GM23248 (cell line): ENCODE measurements around the gene GALNT2. TPM values are rescaled to one million over a fixed set of nuclear protein-coding genes. Genes with fewer than 3 reads are reported as not detected.

Experiments
- DNase-seq: peaks from one replicate; pipeline ENCODE4 v3.0.0-alpha.2; 2015
- H2AFZ ChIP-seq: fragments of 200-600 bp; sonication (generic); 2 replicates; pipeline ENCODE4 v1.6.1; 2016; ENCODE audit warnings: antibody characterized with exemption
- H3F3A ChIP-seq: fragments of 200-600 bp; sonication (generic); 2 replicates; pipeline ENCODE4 v1.6.1; 2016; ENCODE audit warnings: mild to moderate bottlenecking, antibody characterized with exemption, mixed run types; ENCODE audit not compliant: insufficient read depth
- H3K27ac ChIP-seq: fragments of 200-600 bp; sonication (generic); 2 replicates; pipeline ENCODE4 v1.5.1; 2016; ENCODE audit warnings: mild to moderate bottlenecking
- H3K27me3 ChIP-seq: fragments of 200-600 bp; sonication (generic); replicated peaks from 2 replicates; pipeline ENCODE4 v1.6.1; 2016; ENCODE audit warnings: mild to moderate bottlenecking; ENCODE audit not compliant: insufficient read depth
- H3K36me3 ChIP-seq: fragments of 200-600 bp; sonication (generic); 2 replicates; pipeline ENCODE4 v1.6.1; 2016; ENCODE audit warnings: low read depth, mild to moderate bottlenecking
- H3K4me1 ChIP-seq: fragments of 200-600 bp; sonication (generic); 2 replicates; pipeline ENCODE4 v1.6.1; 2016; ENCODE audit warnings: mild to moderate bottlenecking; ENCODE audit not compliant: insufficient read depth
- H3K4me2 ChIP-seq: fragments of 200-600 bp; sonication (generic); one replicate; pipeline ENCODE4 v1.6.1; 2016; ENCODE audit warnings: mild to moderate bottlenecking; ENCODE audit not compliant: unreplicated experiment
- H3K4me3 ChIP-seq: fragments of 200-600 bp; sonication (generic); 2 replicates; pipeline ENCODE4 v1.5.1; 2016; ENCODE audit warnings: mild to moderate bottlenecking
- H3K79me2 ChIP-seq: fragments of 200-600 bp; sonication (generic); 2 replicates; pipeline ENCODE4 v1.6.1; 2016; ENCODE audit warnings: mild to moderate bottlenecking; ENCODE audit not compliant: insufficient read depth
- H3K9ac ChIP-seq: fragments of 200-600 bp; sonication (generic); 2 replicates; pipeline ENCODE4 v1.6.1; 2016; ENCODE audit warnings: mild to moderate bottlenecking
- H3K9me2 ChIP-seq: fragments of 200-600 bp; sonication (generic); 2 replicates; pipeline ENCODE4 v1.6.1; 2016; ENCODE audit warnings: mixed run types, mild to moderate bottlenecking, moderate library complexity; ENCODE audit not compliant: insufficient read depth
- H3K9me3 ChIP-seq: fragments of 200-600 bp; sonication (generic); one replicate; pipeline ENCODE4 v1.6.1; 2017; ENCODE audit warnings: low read depth
- H4K20me1 ChIP-seq: fragments of 200-600 bp; sonication (generic); 2 replicates; pipeline ENCODE4 v1.6.0; 2016; ENCODE audit not compliant: insufficient read depth
- EZH2 ChIP-seq: fragments of 200-600 bp; sonication (generic); IDR thresholded peaks from 2 replicates; pipeline ENCODE4 v1.6.1; 2018; ENCODE audit warnings: antibody characterized with exemption, mild to moderate bottlenecking; ENCODE audit not compliant: insufficient read depth, poor library complexity, severe bottlenecking
- EZH2phosphoT487 ChIP-seq: fragments of 200-600 bp; sonication (generic); IDR thresholded peaks from 2 replicates; pipeline ENCODE4 v1.6.1; 2018; ENCODE audit warnings: antibody characterized with exemption, moderate library complexity, mild to moderate bottlenecking, low read depth; ENCODE audit not compliant: insufficient read depth
- WGBS, 2 experiments: methylation state at CpG; one replicate each; pipeline ENCODE4 v1.1.6; 2015 to 2017; ENCODE audit warnings: low lambda C conversion rate in 2 of 2, low coverage in 1 of 2; ENCODE audit errors: missing lambda C conversion rate in 2 of 2; 5-methylcytosine and 5-hydroxymethylcytosine counted together
- in situ Hi-C: fragments of 300-500 bp; cut with MboI; formaldehyde crosslinking; loops from 2 replicates; pipeline ENCODE4 v1.15.0; 2020
- polyA plus RNA-seq: library from polyadenylated mRNA; unstranded; fragments of >200 nt; fragmentation: Nextera tagmentation; extraction: Ambion mirVana; gene quantifications from 2 replicates; pipeline ENCODE4 v1.2.1, GENCODE V29; 2016
- total RNA-seq: library from RNA; depleted of rRNA; stranded (reverse); fragments of >200 nt; shearing (Covaris generic); gene quantifications from 2 replicates; pipeline ENCODE4 v1.2.3, GENCODE V29; 2014

Gene GALNT2
- total and polyA plus RNA-seq, 2 experiments from 2014 or later = 111 to 124 TPM

- peak overlapping the region; percentile 49 for H3K4me2 ChIP-seq
Observed at GRCh38 chr1:230171356-230172015, 104.4 kb downstream of the GALNT2 start.

GRCh38 chr1:230172016-230172537 lies 105.0 kb downstream of the GALNT2 start:
- Histone ChIP-seq H3K36me3 (no peaks in the 10 kb centered on the region), H3K4me3 (no peak overlapping the region), H3K9me2 (no peaks in the 10 kb centered on the region), H3K27ac (peak overlapping the region; percentile 57), H3K9ac (0 out of 2 replicates have a peak overlapping the region, but pooled peaks have one; percentile 8), H2AFZ (no peak overlapping the region), H3K79me2 (peaks cover 90% of the 10 kb centered on the region), H3K4me2 (peak overlapping the region; percentile 49), H3K4me1 (peaks cover 26% of the 10 kb centered on the region), H3F3A (peaks cover 25% of the 10 kb centered on the region), H3K27me3 (no peaks in the 10 kb centered on the region), H3K9me3 (no peaks in the 10 kb centered on the region), H4K20me1 (peaks cover 4% of the 10 kb centered on the region; the same call in 1 of the 2 replicates)
- no peak for DNase-seq
- 90 to 97% methylated on average over 7 of the region's 7 CpGs for WGBS, 2 experiments
- TF ChIP-seq EZH2 (no peak), EZH2phosphoT487 (no peak)
- in situ Hi-C loops = no loop called here

More at GRCh38 chr1:230171356-230172015, 104.4 kb downstream of the GALNT2 start:
- Histone ChIP-seq H3K27me3 (no peaks in the 10 kb centered on the region), H3K9me3 (no peaks in the 10 kb centered on the region), H3K4me1 (peaks cover 26% of the 10 kb centered on the region), H3K9me2 (no peaks in the 10 kb centered on the region), H3F3A (peaks cover 25% of the 10 kb centered on the region), H3K9ac (0 out of 2 replicates have a peak overlapping the region, but pooled peaks have one; percentile 8), H3K27ac (peak overlapping the region; percentile 57), H3K4me3 (no peak overlapping the region), H4K20me1 (peaks cover 4% of the 10 kb centered on the region; the same call in 1 of the 2 replicates), H3K79me2 (peaks cover 90% of the 10 kb centered on the region), H3K36me3 (no peaks in the 10 kb centered on the region), H2AFZ (no peak overlapping the region)
- 58 to 60% methylated on average over 5 of the region's 5 CpGs for WGBS, 2 experiments
- peak; percentile 79 for DNase-seq
- in situ Hi-C loops = no loop called here
- TF ChIP-seq EZH2 (no peak), EZH2phosphoT487 (peak; percentile 88)

- H3K4me2 ChIP-seq = no peak overlapping the region
- no peak overlapping the region for H3K27ac ChIP-seq
- H3K79me2 ChIP-seq = peaks cover 89% of the 10 kb centered on the region
- H3K9me2 ChIP-seq = no peaks in the 10 kb centered on the region
- no peak for TF ChIP-seq EZH2phosphoT487
- no peak for TF ChIP-seq EZH2
- H3K9me3 ChIP-seq = no peaks in the 10 kb centered on the region
- no peaks in the 10 kb centered on the region for H3K27me3 ChIP-seq
- H2AFZ ChIP-seq = no peak overlapping the region
- no peak overlapping the region for H3K4me3 ChIP-seq
- in situ Hi-C loops = no loop called here
- WGBS, 2 experiments = 89 to 92% methylated on average over 11 of the region's 11 CpGs
- H3K36me3 ChIP-seq = no peaks in the 10 kb centered on the region
- no peak for DNase-seq
- H3F3A ChIP-seq = peaks cover 25% of the 10 kb centered on the region
- H3K9ac ChIP-seq = no peak overlapping the region
- peaks cover 26% of the 10 kb centered on the region for H3K4me1 ChIP-seq
- H4K20me1 ChIP-seq = peaks cover 4% of the 10 kb centered on the region; the same call in 1 of the 2 replicates
Observed at GRCh38 chr1:230173187-230173975, 106.3 kb downstream of the GALNT2 start.

GRCh38 chr1:230174041-230174440 lies 107.0 kb downstream of the GALNT2 start:
- Histone ChIP-seq H3K4me3 (no peak overlapping the region), H3F3A (peaks cover 25% of the 10 kb centered on the region), H3K4me2 (no peak overlapping the region), H4K20me1 (peaks cover 4% of the 10 kb centered on the region; the same call in 1 of the 2 replicates), H3K4me1 (peaks cover 26% of the 10 kb centered on the region), H3K9me2 (no peaks in the 10 kb centered on the region), H2AFZ (no peak overlapping the region), H3K79me2 (peaks cover 87% of the 10 kb centered on the region), H3K9ac (no peak overlapping the region), H3K27ac (no peak overlapping the region), H3K36me3 (no peaks in the 10 kb centered on the region), H3K9me3 (no peaks in the 10 kb centered on the region), H3K27me3 (no peaks in the 10 kb centered on the region)
- no peak for DNase-seq
- TF ChIP-seq EZH2phosphoT487 (no peak), EZH2 (no peak)
- 96 to 98% methylated on average over 7 of the region's 7 CpGs for WGBS, 2 experiments
- in situ Hi-C loops = no loop called here
